PC-3 (cell line): Measurements from ENCODE around the gene ABCC3. TPM values are rescaled to one million over a fixed set of nuclear protein-coding genes. Genes with fewer than 3 reads are reported as not detected.

Experiments used
- ATAC-seq: fragments of 200-7000 bp; cut with Tn5 transposase; 2 replicates; pipeline ENCODE4 v1.9.1; 2020; ENCODE audit warnings: mild to moderate bottlenecking, moderate library complexity
- BruUV-seq: library from RNA; stranded (reverse); fragments of 400-500 nt; replicated peaks from 2 replicates; lab custom pipeline; 2021; lab: Mats Ljungman, UMichigan
- CTCF ChIA-PET: fragments of 300-600 bp; sonication (Branson Sonifier 250); formaldehyde crosslinking; loops from one replicate; lab custom pipeline; 2022; ENCODE audit warnings: antibody characterized with exemption; lab: Charles Lee
- POLR2A ChIA-PET: fragments of 300-600 bp; sonication (Branson Sonifier 250); formaldehyde crosslinking; loops from one replicate; lab custom pipeline; 2022; ENCODE audit warnings: antibody characterized with exemption; ENCODE audit not compliant: unreplicated experiment; lab: Charles Lee
- DNase-seq: peaks from one replicate; pipeline ENCODE4 v3.0.0-alpha.2; 2015
- H2AFZ ChIP-seq: fragments of 300-600 bp; sonication (generic); 2 replicates; pipeline ENCODE4 v1.6.0; 2016; ENCODE audit warnings: antibody characterized with exemption, low read length
- H3F3A ChIP-seq: fragments of 300-600 bp; sonication (generic); one replicate; pipeline ENCODE4 v1.6.0; 2017; ENCODE audit warnings: antibody characterized with exemption, low read length, control low read depth, mild to moderate bottlenecking; ENCODE audit not compliant: unreplicated experiment
- H3K27ac ChIP-seq: fragments of 300-600 bp; sonication (generic); 2 replicates; pipeline ENCODE4 v1.5.1; 2016; ENCODE audit warnings: mild to moderate bottlenecking, low read length
- H3K27me3 ChIP-seq: fragments of 300-600 bp; sonication (generic); 2 replicates; pipeline ENCODE4 v1.6.1; 2016; ENCODE audit warnings: low read length, mixed read lengths
- H3K36me3 ChIP-seq: fragments of 300-600 bp; sonication (generic); 2 replicates; pipeline ENCODE4 v1.6.1; 2016; ENCODE audit warnings: low read depth, mixed run types, low read length, mixed read lengths
- H3K4me1 ChIP-seq: fragments of 300-600 bp; sonication (generic); 2 replicates; pipeline ENCODE4 v1.5.1; 2016; ENCODE audit warnings: low read length; ENCODE audit not compliant: insufficient read depth
- H3K4me2 ChIP-seq: fragments of 300-600 bp; sonication (generic); 2 replicates; pipeline ENCODE4 v1.6.0; 2016; ENCODE audit warnings: low read length
- H3K4me3 ChIP-seq: fragments of 300-600 bp; sonication (generic); 2 replicates; pipeline ENCODE4 v1.5.1; 2016; ENCODE audit warnings: mild to moderate bottlenecking, low read length, mixed read lengths
- H3K79me2 ChIP-seq: fragments of 300-600 bp; sonication (generic); 2 replicates; pipeline ENCODE4 v1.6.1; 2017; ENCODE audit warnings: low read length, mixed read lengths
- H3K9ac ChIP-seq: fragments of 300-600 bp; sonication (generic); 2 replicates; pipeline ENCODE4 v1.6.0; 2016; ENCODE audit warnings: mild to moderate bottlenecking, low read length
- H3K9me2 ChIP-seq: fragments of 300-600 bp; sonication (generic); replicated peaks from 2 replicates; pipeline ENCODE4 v1.6.1; 2016; ENCODE audit warnings: mixed run types, low read length, mixed read lengths
- H3K9me3 ChIP-seq: fragments of 300-600 bp; sonication (generic); 2 replicates; pipeline ENCODE4 v1.6.1; 2016; ENCODE audit warnings: low read length, mixed read lengths
- H4K20me1 ChIP-seq: fragments of 300-600 bp; sonication (generic); 2 replicates; pipeline ENCODE4 v1.6.1; 2016; ENCODE audit warnings: low read length, mixed read lengths
- EZH2 ChIP-seq: fragments of 300-600 bp; sonication (generic); IDR thresholded peaks from one replicate; pipeline ENCODE4 v1.6.1; 2017; ENCODE audit warnings: antibody characterized with exemption, mild to moderate bottlenecking, low read length; ENCODE audit not compliant: unreplicated experiment
- EZH2phosphoT487 ChIP-seq: fragments of 300-600 bp; sonication (generic); IDR thresholded peaks from 2 replicates; pipeline ENCODE4 v1.6.1; 2018; ENCODE audit warnings: mild to moderate bottlenecking, antibody characterized with exemption, low read length, borderline replicate concordance
- intact Hi-C: fragments of 100-400 bp; cut with micrococcal nuclease; formaldehyde crosslinking; loops from 2 replicates; pipeline ENCODE4 v1.9.0; 2023
- total RNA-seq: library from RNA; depleted of rRNA; stranded (reverse); fragments of >200 nt; gene quantifications from 2 replicates; pipeline ENCODE4 v1.2.3, GENCODE V29; 2014
- TF ChIP-seq, protein P1 (sequence below): fragments of 300-600 bp; sonication (generic); conservative IDR thresholded peaks from 2 replicates; pipeline ENCODE4 v1.5.1; 2017; ENCODE audit warnings: antibody characterized with exemption, low read depth, mild to moderate bottlenecking, low read length

The ABCC3 gene
- total RNA-seq, 1 experiment from 2014 or later, result 50.2 TPM

DNA sequence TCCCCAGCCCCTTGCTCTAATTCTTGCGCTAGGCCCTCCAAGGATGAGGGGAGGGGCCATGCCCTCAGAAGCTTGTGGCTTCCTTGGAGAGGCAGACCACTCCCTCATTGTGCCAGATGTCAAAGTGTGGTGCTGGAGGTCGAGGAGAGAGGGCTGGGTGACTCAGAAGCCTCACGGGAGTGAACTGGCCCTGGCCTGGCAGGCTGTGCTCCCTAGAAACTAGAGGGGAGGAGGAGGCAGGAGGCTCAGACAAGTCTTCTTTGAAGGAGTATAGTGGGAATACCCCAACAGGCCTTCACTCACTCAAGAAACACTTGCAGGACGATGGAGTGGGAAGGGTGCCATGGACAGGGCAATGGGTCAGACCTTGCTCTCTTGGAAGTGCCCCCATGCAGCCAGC lies 54.6 kb downstream of the ABCC3 start:
- no peak overlapping the region for H3K4me3 ChIP-seq
- TF ChIP-seq, protein P1, sequence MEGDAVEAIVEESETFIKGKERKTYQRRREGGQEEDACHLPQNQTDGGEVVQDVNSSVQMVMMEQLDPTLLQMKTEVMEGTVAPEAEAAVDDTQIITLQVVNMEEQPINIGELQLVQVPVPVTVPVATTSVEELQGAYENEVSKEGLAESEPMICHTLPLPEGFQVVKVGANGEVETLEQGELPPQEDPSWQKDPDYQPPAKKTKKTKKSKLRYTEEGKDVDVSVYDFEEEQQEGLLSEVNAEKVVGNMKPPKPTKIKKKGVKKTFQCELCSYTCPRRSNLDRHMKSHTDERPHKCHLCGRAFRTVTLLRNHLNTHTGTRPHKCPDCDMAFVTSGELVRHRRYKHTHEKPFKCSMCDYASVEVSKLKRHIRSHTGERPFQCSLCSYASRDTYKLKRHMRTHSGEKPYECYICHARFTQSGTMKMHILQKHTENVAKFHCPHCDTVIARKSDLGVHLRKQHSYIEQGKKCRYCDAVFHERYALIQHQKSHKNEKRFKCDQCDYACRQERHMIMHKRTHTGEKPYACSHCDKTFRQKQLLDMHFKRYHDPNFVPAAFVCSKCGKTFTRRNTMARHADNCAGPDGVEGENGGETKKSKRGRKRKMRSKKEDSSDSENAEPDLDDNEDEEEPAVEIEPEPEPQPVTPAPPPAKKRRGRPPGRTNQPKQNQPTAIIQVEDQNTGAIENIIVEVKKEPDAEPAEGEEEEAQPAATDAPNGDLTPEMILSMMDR, result no peak
- no peak for TF ChIP-seq EZH2phosphoT487
- TF ChIP-seq EZH2, result no peak
- POLR2A ChIA-PET, result no interaction called here
- H3K27ac ChIP-seq, result no peak overlapping the region
- no peak overlapping the region for H2AFZ ChIP-seq
- ATAC-seq, result no peak
- peaks cover 1% of the 10 kb centered on the region; the same call in 1 of the 2 replicates for H3K79me2 ChIP-seq
- no TSS peak for BruUV-seq
- H4K20me1 ChIP-seq, result no peaks in the 10 kb centered on the region
- DNase-seq, result peak; percentile 57
- no peaks in the 10 kb centered on the region for H3K9me2 ChIP-seq
- H3K9me3 ChIP-seq, result no peaks in the 10 kb centered on the region
- H3K4me2 ChIP-seq, result peak overlapping the region; percentile 24
- CTCF ChIA-PET, result no interaction called here
- H3K9ac ChIP-seq, result no peak overlapping the region
- H3K27me3 ChIP-seq, result no peaks in the 10 kb centered on the region
- intact Hi-C loops, result no loop called here
- 0 out of 2 replicates have a peak, but pooled peaks cover 2% of the 10 kb centered on the region for H3K36me3 ChIP-seq
- H3K4me1 ChIP-seq, result peaks cover 87% of the 10 kb centered on the region
- peaks cover 17% of the 10 kb centered on the region for H3F3A ChIP-seq

DNA sequence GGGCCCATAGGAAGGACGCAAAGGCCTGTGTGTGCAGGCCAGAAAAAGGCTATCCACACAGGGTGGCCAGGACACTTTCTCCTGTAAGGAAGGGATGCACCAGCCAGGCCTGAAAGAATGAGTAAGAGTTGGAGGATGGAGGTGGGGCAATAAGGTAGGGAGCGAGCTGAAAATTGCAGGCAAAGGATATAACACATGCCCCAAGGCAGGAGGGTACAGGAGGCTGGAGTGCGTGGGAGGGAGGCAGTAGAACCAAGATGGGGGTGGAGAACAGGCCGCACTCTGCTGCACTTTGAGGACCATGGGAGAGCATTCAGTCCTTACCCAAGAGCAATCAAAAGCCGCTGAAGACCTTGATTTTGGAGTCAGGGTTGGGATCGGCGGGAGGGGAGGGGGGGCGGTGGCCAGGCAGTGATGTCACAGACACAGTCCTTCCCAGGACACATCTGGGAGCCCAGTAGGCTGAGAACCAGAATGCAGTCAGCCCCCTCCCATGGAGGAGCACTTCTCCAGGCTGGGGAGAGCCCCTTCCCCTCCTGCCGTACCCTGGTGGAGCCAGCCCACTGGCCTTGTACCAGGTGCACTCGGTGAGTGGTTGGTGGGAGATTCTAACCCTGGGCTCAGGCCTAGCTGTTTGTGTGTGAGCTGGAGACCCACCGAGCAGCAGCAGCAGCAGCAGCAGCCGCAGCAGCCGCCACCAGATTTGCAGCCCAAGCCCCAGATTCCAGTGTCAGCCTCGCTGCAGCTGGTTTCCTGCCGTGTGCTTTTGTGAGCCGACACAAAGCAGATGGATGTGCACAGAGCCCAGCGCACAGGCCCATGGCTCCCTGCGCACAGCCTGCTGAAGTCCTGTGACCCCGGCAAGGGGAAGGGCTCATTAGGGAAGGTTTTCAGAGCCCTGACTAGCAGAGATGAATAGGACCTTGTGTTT lies 55.5 kb downstream of the ABCC3 start:
- H3K4me1 ChIP-seq, result peaks cover 86% of the 10 kb centered on the region
- peaks cover 7% of the 10 kb centered on the region for H3K79me2 ChIP-seq
- H3F3A ChIP-seq, result peaks cover 17% of the 10 kb centered on the region
- H4K20me1 ChIP-seq, result no peaks in the 10 kb centered on the region
- TF ChIP-seq, protein P1, result no peak
- TF ChIP-seq EZH2phosphoT487 (no peak), EZH2 (no peak)
- ChIA-PET POLR2A (no interaction called here), CTCF (no interaction called here)
- no peak overlapping the region for H3K4me3 ChIP-seq
- DNase-seq (peak; percentile 28), ATAC-seq (no peak)
- intact Hi-C loops, result no loop called here
- no TSS peak for BruUV-seq
- no peaks in the 10 kb centered on the region for H3K27me3 ChIP-seq
- H3K27ac ChIP-seq, result no peak overlapping the region
- no peaks in the 10 kb centered on the region for H3K9me3 ChIP-seq
- H3K4me2 ChIP-seq, result peak overlapping the region; percentile 24
- peaks cover 6% of the 10 kb centered on the region; the same call in 1 of the 2 replicates for H3K36me3 ChIP-seq
- no peaks in the 10 kb centered on the region for H3K9me2 ChIP-seq
- no peak overlapping the region for H3K9ac ChIP-seq
- no peak overlapping the region for H2AFZ ChIP-seq
